HepG2 (cell line): ENCODE results near the gene SDC1. TPM values are rescaled to one million over a fixed set of nuclear protein-coding genes. Genes with fewer than 3 reads are reported as not detected.

Experiments
- ATAC-seq: fragments of 200-7000 bp; cut with Tn5 transposase; 3 replicates; pipeline ENCODE4 v1.9.1; 2020; ENCODE audit warnings: mild to moderate bottlenecking, moderate library complexity
- BruUV-seq: library from RNA; stranded (reverse); fragments of 400-500 nt; replicated peaks from 2 replicates; lab custom pipeline; 2021; lab: Mats Ljungman, UMichigan
- CTCF ChIA-PET: fragments of 300-600 bp; formaldehyde crosslinking; extraction: SDS; loops from one replicate; lab custom pipeline; 2021; ENCODE audit warnings: low total read pairs, inconsistent platforms, low intra/inter-chr PET ratio; lab: Yijun Ruan, JAX
- POLR2A ChIA-PET: fragments of 350-600 bp; sonication (Branson Sonifier 250); formaldehyde crosslinking; loops from one replicate; lab custom pipeline; 2020; ENCODE audit warnings: antibody characterized with exemption, inconsistent platforms; lab: Yijun Ruan, JAX
- DNase-seq: peaks from one replicate; pipeline ENCODE4 v3.0.0-alpha.2; 2015; ENCODE audit warnings: low spot score
- FAIRE-seq: peaks from 3 replicates; lab custom pipeline; 2011; peaks lifted over from hg19 to GRCh38; lab: Jason Lieb, UNC
- H2AFZ ChIP-seq: one replicate; pipeline ENCODE4 v1.6.1; 2011; ENCODE audit warnings: low read length, inconsistent platforms
- H3K27ac ChIP-seq: fragments of 300-600 bp; 3 replicates; pipeline ENCODE4 v1.8.0; 2011; ENCODE audit warnings: mixed run types, mild to moderate bottlenecking, mixed read lengths, low read length, inconsistent platforms; ENCODE audit not compliant: insufficient read depth; ENCODE audit errors: extremely low read length
- H3K27me3 ChIP-seq, 2 experiments: fragments of 200-600 bp in 1 of 2; 2 replicates in 1 of 2; 3 replicates in 1 of 2; pipeline versions ENCODE4 v1.6.0 to v1.8.0; 2011; ENCODE audit warnings: low read length in 2 of 2, mild to moderate bottlenecking in 2 of 2, moderate library complexity in 2 of 2, inconsistent platforms in 1 of 2; ENCODE audit not compliant: insufficient read depth in 2 of 2, control insufficient read depth in 1 of 2
- H3K36me3 ChIP-seq, 2 experiments: fragments of 200-600 bp in 1 of 2; replicated peaks in 1 of 2; 2 replicates in 1 of 2; 3 replicates in 1 of 2; pipeline versions ENCODE4 v1.5.1 to v1.8.0; 2011; ENCODE audit warnings: low read length in 2 of 2, inconsistent platforms in 1 of 2; ENCODE audit not compliant: insufficient read depth in 2 of 2, control insufficient read depth in 1 of 2
- H3K4me1 ChIP-seq: 2 replicates; pipeline ENCODE4 v1.5.1; 2012; ENCODE audit warnings: low read length, inconsistent platforms; ENCODE audit not compliant: insufficient read depth
- H3K4me2 ChIP-seq: 2 replicates; pipeline ENCODE4 v1.6.0; 2011; ENCODE audit warnings: low read depth, low read length, inconsistent platforms
- H3K4me3 ChIP-seq, 3 experiments: fragments of 200-600 bp in 1 of 3; sonication (generic), shearing (Covaris generic) in 1 of 3; replicated peaks in 1 of 3; 2 replicates each; pipeline ENCODE4 v1.5.1; 2011 to 2016; ENCODE audit warnings: low read length in 3 of 3, inconsistent platforms in 2 of 3, low read depth in 2 of 3, mild to moderate bottlenecking in 2 of 3, control low read depth in 1 of 3, mixed read lengths in 1 of 3; ENCODE audit not compliant: insufficient read depth in 1 of 3
- H3K79me2 ChIP-seq: one replicate; pipeline ENCODE4 v1.6.1; 2011; ENCODE audit warnings: low read length, inconsistent platforms; ENCODE audit not compliant: insufficient read depth
- H3K9ac ChIP-seq: 2 replicates; pipeline ENCODE4 v1.6.0; 2011; ENCODE audit warnings: mild to moderate bottlenecking, low read depth, low read length, inconsistent platforms; ENCODE audit not compliant: insufficient read depth
- H3K9me3 ChIP-seq: 2 replicates; pipeline ENCODE4 v1.5.1; 2012; ENCODE audit warnings: mild to moderate bottlenecking, low read length
- H4K20me1 ChIP-seq: 2 replicates; pipeline ENCODE4 v1.6.0; 2011; ENCODE audit warnings: inconsistent platforms, mild to moderate bottlenecking, low read length, moderate library complexity; ENCODE audit not compliant: insufficient read depth
- CEBPB ChIP-seq: IDR thresholded peaks from 2 replicates; pipeline ENCODE4 v1.6.1; 2011; ENCODE audit warnings: low read depth, low read length, improper control_type of control experiment, borderline replicate concordance
- GABPB1 ChIP-seq: IDR thresholded peaks from 2 replicates; pipeline ENCODE4 v1.6.1; 2016; ENCODE audit warnings: mild to moderate bottlenecking, missing genetic modification reagents, moderate library complexity, missing compliant biosample characterization
- NFE2L2 ChIP-seq: fragments of 150-350 bp; IDR thresholded peaks from 2 replicates; pipeline ENCODE4 v1.6.1; 2014; ENCODE audit warnings: low read length
- NR3C1 ChIP-seq: sonication (generic); formaldehyde crosslinking; IDR thresholded peaks from 2 replicates; pipeline ENCODE4 v1.4.0; 2020; ENCODE audit warnings: missing genetic modification reagents
- RBM39 ChIP-seq: fragments of 200-400 bp; formaldehyde crosslinking; IDR thresholded peaks from one replicate; pipeline ENCODE4 v1.6.1; 2018; ENCODE audit warnings: antibody characterized with exemption, mild to moderate bottlenecking, low read depth, low read length; ENCODE audit not compliant: poor library complexity, severe bottlenecking
- REXO4 ChIP-seq: sonication (generic); formaldehyde crosslinking; IDR thresholded peaks from 2 replicates; pipeline ENCODE4 v1.8.0; 2022; ENCODE audit warnings: missing genetic modification reagents, mild to moderate bottlenecking, borderline replicate concordance
- THAP8 ChIP-seq: sonication (generic); formaldehyde crosslinking; IDR thresholded peaks from 2 replicates; pipeline ENCODE4 v1.5.1; 2020; ENCODE audit warnings: missing genetic modification reagents, mild to moderate bottlenecking, borderline replicate concordance
- THYN1 ChIP-seq: sonication (generic); formaldehyde crosslinking; IDR thresholded peaks from 2 replicates; pipeline ENCODE4 v1.8.1; 2023; ENCODE audit warnings: low read depth, mild to moderate bottlenecking, moderate library complexity, missing genetic modification reagents, borderline replicate concordance
- ZBED4 ChIP-seq: sonication (generic); formaldehyde crosslinking; IDR thresholded peaks from 2 replicates; pipeline ENCODE4 v1.4.0; 2020; ENCODE audit warnings: missing genetic modification reagents, borderline replicate concordance
- ZFAT ChIP-seq: sonication (generic); formaldehyde crosslinking; conservative IDR thresholded peaks from 2 replicates; pipeline ENCODE4 v1.8.1; 2023; ENCODE audit warnings: missing genetic modification reagents, inconsistent platforms
- ZNF354B ChIP-seq: sonication (generic); formaldehyde crosslinking; IDR thresholded peaks from 2 replicates; pipeline ENCODE4 v1.8.0; 2022; ENCODE audit warnings: mild to moderate bottlenecking, missing genetic modification reagents
- ZNF382 ChIP-seq: sonication (generic); formaldehyde crosslinking; IDR thresholded peaks from 2 replicates; pipeline ENCODE4 v1.5.0; 2020; ENCODE audit warnings: missing genetic modification reagents, mild to moderate bottlenecking, borderline replicate concordance
- ZNF615 ChIP-seq: sonication (generic); formaldehyde crosslinking; IDR thresholded peaks from 2 replicates; pipeline ENCODE4 v1.5.0; 2020; ENCODE audit warnings: mild to moderate bottlenecking, missing genetic modification reagents, borderline replicate concordance
- ZNF616 ChIP-seq: sonication (generic); formaldehyde crosslinking; IDR thresholded peaks from 2 replicates; pipeline ENCODE4 v1.5.0; 2020; ENCODE audit warnings: low read depth, mild to moderate bottlenecking, missing genetic modification reagents
- ZNF672 ChIP-seq: sonication (generic); formaldehyde crosslinking; IDR thresholded peaks from 2 replicates; pipeline ENCODE4 v1.8.1; 2022; ENCODE audit warnings: missing genetic modification reagents
- ZNF781 ChIP-seq: sonication (generic); formaldehyde crosslinking; IDR thresholded peaks from 2 replicates; pipeline ENCODE4 v1.5.1; 2020; ENCODE audit warnings: borderline replicate concordance, mild to moderate bottlenecking, missing genetic modification reagents; ENCODE audit errors: not compliant biosample characterization
- WGBS: methylation state at CpG from one replicate; pipeline ENCODE4 v1.1.6; 2017; ENCODE audit warnings: low lambda C conversion rate; 5-methylcytosine and 5-hydroxymethylcytosine counted together
- in situ Hi-C: cut with HindIII; loops from 2 replicates; pipeline ENCODE4 v1.10.0; 2017; ENCODE audit warnings: low pct_unique_long_range_greater_than_20kb; ENCODE audit not compliant: extremely low pct_ligation_motif_present
- intact Hi-C: fragments of 100-400 bp; cut with micrococcal nuclease; formaldehyde crosslinking; loops from one replicate; pipeline ENCODE4 v1.10.0; 2022; ENCODE audit not compliant: unreplicated experiment
- polyA plus RNA-seq, 8 experiments: library from polyadenylated mRNA; depleted of rRNA in 3 of 8; stranded (reverse) in 7 of 8; unstranded in 1 of 8; fragments of >200 nt; fragmentation: Illumina TruSeq in 4 of 8; extraction: Trizol in 4 of 8; gene quantifications; 2 replicates each; pipeline versions ENCODE4 v1.2.1 to v1.2.3, GENCODE V29; 2011 to 2016; ENCODE audit warnings: low read depth in 4 of 8, missing spikeins in 1 of 8, mixed read lengths in 1 of 8; ENCODE audit not compliant: insufficient read depth in 1 of 8
- total RNA-seq, 5 experiments: library from RNA; depleted of rRNA; stranded (reverse); fragments of >200 nt; fragmentation: Illumina TruSeq; extraction: Trizol; gene quantifications; 2 replicates each; pipeline ENCODE4 v1.2.3, GENCODE V29; 2016; ENCODE audit warnings: low read depth in 1 of 5

SDC1 gene
- total and polyA plus RNA-seq, 2 of the 13 experiments (the other 11 are each of a cell fraction or from before 2014, with no cell fraction given): 108 to 119 TPM

- no peak overlapping the region for H3K4me3 ChIP-seq
- peaks cover 67% of the 10 kb centered on the region for H3K4me1 ChIP-seq
- 0 out of 5 replicates have a peak, but pooled peaks cover 0 to 1% of the 10 kb centered on the region in 2 experiments for H3K27me3 ChIP-seq
- POLR2A ChIA-PET: interaction anchor here (1.0 to 2.2 kb wide), 3 partner anchors 11 to 57 kb away, joined by 3 to 8 read pairs (median 4); partner anchors contain the start of gene SDC1
- intact Hi-C loops (no loop called here), in situ Hi-C loops (no loop called here)
- BruUV-seq: no TSS peak
- no peaks in the 10 kb centered on the region for H3K36me3 ChIP-seq
- H2AFZ ChIP-seq: no peak overlapping the region
- no peaks in the 10 kb centered on the region for H3K79me2 ChIP-seq
- CTCF ChIA-PET: no interaction called here
- 54% methylated on average over 17 of the region's 17 CpGs for WGBS
- ATAC-seq (no peak), FAIRE-seq (no peak), DNase-seq (no peak)
- no peaks in the 10 kb centered on the region for H4K20me1 ChIP-seq
- no peak overlapping the region for H3K9ac ChIP-seq
- TF ChIP-seq ZNF382 (CRISPR knock-in tag) (no peak), ZNF616 (CRISPR knock-in tag) (no peak), ZNF781 (CRISPR knock-in tag) (no peak), ZBED4 (CRISPR knock-in tag) (no peak), GABPB1 (CRISPR knock-in tag) (no peak), ZNF354B (no peak), ZNF615 (CRISPR knock-in tag) (no peak), NR3C1 (no peak), REXO4 (CRISPR knock-in tag) (no peak), THAP8 (CRISPR knock-in tag) (no peak), THYN1 (CRISPR knock-in tag) (no peak), NFE2L2 (no peak), RBM39 (no peak), ZFAT (CRISPR knock-in tag) (no peak), ZNF672 (CRISPR knock-in tag) (no peak), CEBPB (no peak)
- H3K9me3 ChIP-seq: no peaks in the 10 kb centered on the region
- no peak overlapping the region for H3K4me2 ChIP-seq
- no peak overlapping the region for H3K27ac ChIP-seq
Observed at GRCh38 chr2:20168048-20168726, 56.7 kb downstream of the SDC1 start.
